Activated CD8-positive, alpha-beta memory T cell treated with anti-CD3 and anti-CD28 coated beads for 36 hours (primary cell): ENCODE results near the gene DHTKD1. TPM values are rescaled to one million over a fixed set of nuclear protein-coding genes. Genes with fewer than 3 reads are reported as not detected.

ENCODE experiments used
- CTCF ChIA-PET: fragments of 350-600 bp; sonication (Branson Sonifier 250); formaldehyde crosslinking; loops from one replicate; lab custom pipeline; 2021; ENCODE audit warnings: antibody characterized with exemption; lab: Charles Lee
- POLR2A ChIA-PET: fragments of 350-600 bp; sonication (Branson Sonifier 250); formaldehyde crosslinking; loops from one replicate; lab custom pipeline; 2021; ENCODE audit warnings: antibody characterized with exemption; lab: Charles Lee
- total RNA-seq, 2 experiments: library from RNA; stranded (reverse); gene quantifications; one replicate each; pipeline ENCODE4 v1.2.3, GENCODE V29; 2021

Gene DHTKD1, protein sequence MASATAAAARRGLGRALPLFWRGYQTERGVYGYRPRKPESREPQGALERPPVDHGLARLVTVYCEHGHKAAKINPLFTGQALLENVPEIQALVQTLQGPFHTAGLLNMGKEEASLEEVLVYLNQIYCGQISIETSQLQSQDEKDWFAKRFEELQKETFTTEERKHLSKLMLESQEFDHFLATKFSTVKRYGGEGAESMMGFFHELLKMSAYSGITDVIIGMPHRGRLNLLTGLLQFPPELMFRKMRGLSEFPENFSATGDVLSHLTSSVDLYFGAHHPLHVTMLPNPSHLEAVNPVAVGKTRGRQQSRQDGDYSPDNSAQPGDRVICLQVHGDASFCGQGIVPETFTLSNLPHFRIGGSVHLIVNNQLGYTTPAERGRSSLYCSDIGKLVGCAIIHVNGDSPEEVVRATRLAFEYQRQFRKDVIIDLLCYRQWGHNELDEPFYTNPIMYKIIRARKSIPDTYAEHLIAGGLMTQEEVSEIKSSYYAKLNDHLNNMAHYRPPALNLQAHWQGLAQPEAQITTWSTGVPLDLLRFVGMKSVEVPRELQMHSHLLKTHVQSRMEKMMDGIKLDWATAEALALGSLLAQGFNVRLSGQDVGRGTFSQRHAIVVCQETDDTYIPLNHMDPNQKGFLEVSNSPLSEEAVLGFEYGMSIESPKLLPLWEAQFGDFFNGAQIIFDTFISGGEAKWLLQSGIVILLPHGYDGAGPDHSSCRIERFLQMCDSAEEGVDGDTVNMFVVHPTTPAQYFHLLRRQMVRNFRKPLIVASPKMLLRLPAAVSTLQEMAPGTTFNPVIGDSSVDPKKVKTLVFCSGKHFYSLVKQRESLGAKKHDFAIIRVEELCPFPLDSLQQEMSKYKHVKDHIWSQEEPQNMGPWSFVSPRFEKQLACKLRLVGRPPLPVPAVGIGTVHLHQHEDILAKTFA
- total RNA-seq, result 10 to 100 TPM in 1 of 2 experiments, 1 to 10 TPM in 1; 9.8 to 12.0 TPM

DNA sequence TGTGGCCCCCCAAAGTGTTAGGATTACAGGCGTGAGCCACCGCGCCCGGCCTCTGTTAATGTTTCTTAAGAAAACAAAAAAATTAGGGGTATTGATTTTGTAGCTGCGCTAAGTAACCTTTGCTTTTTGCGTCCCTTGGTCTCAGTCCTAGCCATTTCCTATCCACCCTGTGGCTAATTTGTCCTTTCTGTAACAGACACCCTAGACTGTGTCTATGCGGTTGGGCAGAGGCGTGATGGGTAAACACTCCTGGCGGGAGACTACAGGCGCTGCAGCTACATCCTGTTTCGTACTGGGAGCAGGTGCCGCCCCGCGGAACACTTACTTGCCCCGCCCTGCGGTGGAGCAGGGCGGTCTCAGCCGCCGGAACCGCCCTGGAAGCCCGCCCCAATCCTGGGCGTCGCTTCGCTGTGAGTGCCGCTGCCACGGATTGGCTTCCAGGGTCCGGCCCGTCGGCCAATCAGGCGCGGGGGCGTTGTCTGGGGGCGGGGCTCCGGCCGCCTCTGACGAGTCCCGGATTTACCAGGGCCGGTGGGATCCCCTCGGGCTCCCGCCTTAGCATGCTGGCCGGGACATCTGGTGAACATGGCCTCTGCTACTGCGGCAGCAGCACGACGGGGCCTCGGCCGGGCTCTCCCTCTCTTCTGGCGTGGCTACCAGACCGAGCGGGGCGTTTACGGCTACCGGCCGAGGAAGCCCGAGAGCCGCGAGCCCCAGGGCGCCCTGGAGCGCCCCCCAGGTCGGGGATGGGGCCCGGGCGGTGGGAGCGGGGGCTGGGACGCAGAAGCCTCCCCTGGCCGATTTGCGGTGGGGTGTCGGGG is at the start of gene DHTKD1:
DHTKD1 (plus strand) TSS at position 506 of the 821 bp plus-strand sequence; CDS start at position 586, 80 bp downstream.
- CTCF ChIA-PET, result interaction anchor here (0.6 to 1.2 kb wide), 3 partner anchors 15 to 62 kb away, joined by 3 read pairs; no protein-coding TSS in a partner anchor
- POLR2A ChIA-PET, result interaction anchor here (0.6 to 1.0 kb wide), 3 partner anchors 26 to 125 kb away, joined by 3 to 6 read pairs (median 4); no protein-coding TSS in a partner anchor

DNA sequence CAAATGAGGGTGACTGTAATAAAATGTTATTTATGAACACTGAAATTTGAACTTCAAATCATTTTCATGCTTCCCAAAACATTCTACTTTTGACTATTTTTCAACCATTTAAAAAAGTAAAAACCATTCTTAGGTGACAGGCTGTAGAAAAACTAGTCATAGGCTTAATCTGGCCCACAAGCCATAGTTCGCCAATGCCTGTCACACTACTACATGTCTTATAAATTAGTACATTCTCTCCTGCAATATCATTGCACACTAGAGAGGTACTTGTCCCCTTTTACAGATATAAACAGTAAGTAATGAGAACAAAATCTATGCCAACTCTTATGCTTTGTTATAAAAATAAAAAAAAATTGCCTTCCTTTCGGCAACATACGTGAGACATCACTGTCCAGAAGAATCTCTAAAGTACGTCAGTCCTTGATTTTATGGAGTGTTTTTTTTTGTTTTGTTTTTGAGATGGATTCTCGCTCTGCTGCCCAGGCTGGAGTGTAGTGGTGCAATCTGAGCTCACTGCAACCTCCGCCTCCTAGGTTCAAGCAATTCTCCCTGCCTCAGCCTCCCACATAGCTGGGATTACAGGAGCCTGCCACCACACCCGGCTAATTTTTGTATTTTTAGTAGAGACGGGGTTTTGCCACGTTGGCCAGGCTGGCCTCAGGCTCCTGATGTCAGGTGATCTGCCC is 49.3 kb upstream of the DHTKD1 start:
- ChIA-PET POLR2A (no interaction called here), CTCF (interaction anchor here (0.6 kb wide), 1 partner anchor 34 kb away, joined by 4 read pairs; no protein-coding TSS in a partner anchor)

DNA sequence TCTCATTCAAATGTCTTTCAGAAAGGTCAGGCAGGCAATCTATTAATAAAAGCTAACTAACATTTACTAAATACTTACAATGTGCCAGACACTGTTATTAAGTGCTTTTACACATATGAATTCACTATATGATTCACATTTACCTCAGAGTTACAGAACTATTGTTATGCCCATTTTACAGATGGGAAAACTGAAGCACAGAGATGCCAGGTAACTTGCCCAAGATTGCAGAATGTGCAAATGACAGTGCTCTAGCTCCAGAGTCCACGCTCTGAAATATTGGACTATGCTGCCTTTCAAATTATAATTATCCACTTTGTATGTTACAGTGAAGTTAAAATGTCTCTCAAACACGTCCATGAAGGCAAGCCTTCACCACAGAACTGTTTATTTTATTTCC is 48.2 kb upstream of the DHTKD1 start:
- POLR2A ChIA-PET, result no interaction called here
- CTCF ChIA-PET, result no interaction called here

DNA sequence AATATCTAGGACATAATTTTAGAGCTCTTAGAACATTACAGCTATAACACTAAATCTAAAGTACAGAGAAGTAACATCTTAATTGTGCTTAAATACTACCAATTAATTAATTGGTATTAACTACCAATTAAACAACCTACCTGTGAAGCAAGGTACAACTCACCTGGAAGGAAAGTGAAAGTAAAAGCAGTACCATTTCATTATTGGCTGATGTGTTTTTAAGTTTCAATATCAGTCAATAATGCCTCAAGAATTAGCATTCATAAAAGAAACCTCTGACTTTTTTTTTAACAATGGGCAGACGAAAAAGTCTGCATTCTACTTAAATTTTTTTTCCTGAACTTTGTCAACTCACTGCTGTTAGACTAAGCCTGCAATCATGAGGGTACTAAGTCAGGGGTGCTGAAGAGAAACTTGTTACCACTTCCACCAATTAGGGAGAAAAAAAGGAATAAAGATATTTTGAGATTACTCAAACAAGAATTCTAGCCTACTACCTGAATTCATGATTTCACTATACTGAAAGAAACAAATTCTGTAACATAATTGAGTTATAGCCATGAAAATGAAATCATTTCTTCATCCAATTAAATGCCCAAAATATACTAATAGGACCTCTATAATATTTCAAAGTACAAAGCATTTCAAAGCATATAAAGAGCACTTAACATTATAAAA is 46.0 kb upstream of the DHTKD1 start:
- POLR2A ChIA-PET, result no interaction called here
- CTCF ChIA-PET, result interaction anchor here (1.0 kb wide), 1 partner anchor 36 kb away, joined by 3 read pairs; no protein-coding TSS in a partner anchor

DNA sequence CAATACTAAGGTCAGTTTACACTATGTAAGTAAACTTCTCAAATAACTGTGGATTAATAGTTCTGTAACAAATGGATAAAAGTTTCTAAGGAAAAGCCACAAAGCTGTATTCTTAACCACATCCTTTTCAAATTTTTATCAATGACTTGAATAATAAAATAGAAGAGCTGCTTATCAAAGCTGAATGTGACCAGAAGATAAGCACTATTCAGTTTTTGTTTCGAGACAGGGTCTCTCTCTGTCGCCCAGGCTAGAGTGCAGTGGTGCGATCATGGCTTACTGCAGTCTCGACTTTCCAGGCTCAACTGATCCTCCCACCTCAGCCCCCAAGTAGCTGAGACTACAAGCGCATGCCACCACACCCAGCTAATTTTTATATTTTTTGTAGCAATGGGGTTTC is 43.2 kb upstream of the DHTKD1 start:
- POLR2A ChIA-PET, result interaction anchor here (0.6 to 1.1 kb wide), 2 partner anchors 12 to 1015 kb away, joined by 3 read pairs; no protein-coding TSS in a partner anchor

DNA sequence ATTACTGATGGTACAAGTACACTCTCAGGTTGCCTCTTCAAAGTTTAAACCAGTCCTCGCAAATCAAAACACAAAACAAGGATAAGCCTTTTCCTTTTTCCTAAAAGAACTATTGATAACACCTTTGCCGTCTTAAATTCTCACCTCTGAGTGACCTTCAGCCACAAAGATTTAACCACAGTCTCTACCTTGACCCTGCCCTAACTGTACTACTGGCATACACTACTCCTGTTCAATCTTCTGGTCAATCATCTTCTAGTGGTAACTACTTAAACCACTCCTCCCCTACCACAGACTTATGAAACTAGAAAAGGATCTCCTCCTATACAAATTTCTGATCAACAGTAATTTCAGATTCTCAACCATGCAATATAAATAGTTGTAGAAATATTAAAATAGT is 41.2 kb upstream of the DHTKD1 start:
- POLR2A ChIA-PET, result no interaction called here
- CTCF ChIA-PET, result no interaction called here

More for the DNA sequence above, 43.2 kb upstream of the DHTKD1 start:
- CTCF ChIA-PET, result interaction anchor here (0.8 kb wide), 1 partner anchor 13 kb away, joined by 3 read pairs; no protein-coding TSS in a partner anchor

DNA sequence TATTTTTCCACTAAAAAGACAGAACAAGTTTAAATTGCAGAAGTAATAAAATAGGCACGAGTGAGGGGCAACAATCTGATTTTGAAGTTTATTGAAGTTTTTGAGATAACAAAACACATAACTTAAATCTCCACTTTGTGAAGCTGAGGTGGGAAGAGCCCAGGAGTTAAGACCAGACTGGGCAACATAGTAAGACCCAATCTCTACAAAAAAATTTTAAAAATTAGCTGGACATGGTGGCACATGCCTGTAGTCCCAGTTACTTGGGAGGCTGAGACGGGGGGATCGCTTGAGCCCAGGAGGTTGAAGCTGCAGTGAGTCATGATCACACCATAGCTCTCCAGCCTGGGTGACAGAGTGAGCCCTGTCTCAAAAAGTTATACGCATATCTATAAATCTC is 37.4 kb upstream of the DHTKD1 start:
- CTCF ChIA-PET, result interaction anchor here (1.0 kb wide), 1 partner anchor 11 kb away, joined by 4 read pairs; the partner anchor contains the start of gene UPF2

DNA sequence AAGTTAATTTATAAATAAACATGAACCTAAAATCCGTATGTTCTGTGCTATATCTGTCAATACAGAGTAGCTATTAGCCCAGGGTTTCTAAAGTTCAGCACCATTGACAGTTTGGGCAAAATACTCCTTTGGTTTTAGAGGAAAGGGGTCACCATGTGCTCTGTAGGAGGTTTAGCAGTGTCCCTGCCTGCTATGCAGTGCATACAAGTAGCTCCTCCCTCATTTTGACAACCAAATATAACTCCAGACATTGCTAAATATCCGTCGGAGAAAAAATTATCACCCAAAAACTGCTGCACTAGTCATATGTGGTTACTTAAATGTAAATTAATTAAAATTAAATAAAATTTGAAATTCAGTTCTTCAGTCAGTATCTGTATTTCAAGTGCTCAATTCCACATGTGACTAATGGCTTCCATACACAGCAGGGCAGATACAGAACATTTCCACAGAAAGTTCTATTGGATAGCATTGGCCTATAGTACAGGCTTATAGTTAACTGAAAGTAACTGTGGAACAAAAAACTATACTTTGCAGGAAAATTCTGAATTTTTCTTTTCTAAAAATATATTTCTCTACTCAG is 32.6 kb upstream of the DHTKD1 start:
- ChIA-PET POLR2A (no interaction called here), CTCF (no interaction called here)

More for the DNA sequence above, 37.4 kb upstream of the DHTKD1 start:
- POLR2A ChIA-PET, result no interaction called here

DNA sequence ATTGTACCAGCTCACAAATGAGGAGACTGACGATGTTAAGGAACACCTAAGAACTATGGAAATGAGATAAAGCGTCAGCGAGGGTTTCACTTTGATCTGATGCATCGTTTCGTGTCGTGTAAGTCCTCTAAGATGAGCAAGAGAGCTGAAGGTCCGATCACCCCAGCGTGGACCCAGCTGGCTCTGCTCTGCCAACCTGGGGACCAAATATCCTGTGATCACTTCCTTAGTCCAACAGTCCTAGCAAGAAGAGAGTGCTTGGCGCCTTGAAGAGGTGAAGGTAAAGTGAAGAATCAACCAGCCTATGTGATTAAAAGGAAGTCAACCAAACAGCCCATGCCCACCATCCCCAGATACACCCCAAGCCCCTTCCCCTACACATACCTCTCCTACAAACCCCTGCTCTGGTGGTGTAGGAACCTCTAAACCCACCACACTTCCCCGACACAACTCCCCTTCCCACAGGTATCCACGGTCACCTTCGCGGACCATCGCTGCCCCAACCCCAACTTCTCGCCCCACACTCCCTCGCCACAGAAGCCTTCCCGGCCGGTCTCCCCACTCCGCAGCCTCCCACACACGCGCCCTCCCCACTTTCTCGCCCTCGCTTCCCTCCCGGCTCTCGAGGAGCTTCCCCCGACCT is 26.9 kb upstream of the DHTKD1 start:
- ChIA-PET POLR2A (interaction anchor here (0.5 to 1.1 kb wide), 4 partner anchors 27 to 86 kb away, joined by 4 to 6 read pairs (median 4); partner anchors contain the start of gene DHTKD1), CTCF (interaction anchor here (1.4 to 1.6 kb wide), 2 partner anchors 10 to 81 kb away, joined by 4 read pairs; no protein-coding TSS in a partner anchor)

DNA sequence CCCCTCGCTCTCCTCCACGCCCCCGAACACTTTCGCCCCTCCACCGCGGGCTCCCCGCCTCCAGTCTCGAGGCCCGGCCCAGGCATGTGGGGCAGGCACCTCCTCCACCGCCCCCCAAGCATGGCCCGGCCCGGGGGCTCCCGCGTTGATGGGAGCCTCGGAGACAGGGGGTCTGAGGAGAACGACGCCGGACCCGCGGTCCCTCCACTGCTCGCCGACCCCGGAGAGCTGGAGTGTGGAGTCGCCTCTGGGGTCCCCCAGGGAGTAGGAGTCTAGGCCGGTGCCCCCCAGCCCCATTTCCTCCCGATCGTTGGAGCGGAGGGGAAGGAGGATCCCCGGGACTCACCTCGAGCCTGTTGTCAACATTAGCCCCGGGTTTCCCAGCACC is 26.4 kb upstream of the DHTKD1 start:
- CTCF ChIA-PET, result interaction anchor here (1.0 to 1.6 kb wide), 3 partner anchors 11 to 88 kb away, joined by 3 to 4 read pairs (median 4); no protein-coding TSS in a partner anchor

DNA sequence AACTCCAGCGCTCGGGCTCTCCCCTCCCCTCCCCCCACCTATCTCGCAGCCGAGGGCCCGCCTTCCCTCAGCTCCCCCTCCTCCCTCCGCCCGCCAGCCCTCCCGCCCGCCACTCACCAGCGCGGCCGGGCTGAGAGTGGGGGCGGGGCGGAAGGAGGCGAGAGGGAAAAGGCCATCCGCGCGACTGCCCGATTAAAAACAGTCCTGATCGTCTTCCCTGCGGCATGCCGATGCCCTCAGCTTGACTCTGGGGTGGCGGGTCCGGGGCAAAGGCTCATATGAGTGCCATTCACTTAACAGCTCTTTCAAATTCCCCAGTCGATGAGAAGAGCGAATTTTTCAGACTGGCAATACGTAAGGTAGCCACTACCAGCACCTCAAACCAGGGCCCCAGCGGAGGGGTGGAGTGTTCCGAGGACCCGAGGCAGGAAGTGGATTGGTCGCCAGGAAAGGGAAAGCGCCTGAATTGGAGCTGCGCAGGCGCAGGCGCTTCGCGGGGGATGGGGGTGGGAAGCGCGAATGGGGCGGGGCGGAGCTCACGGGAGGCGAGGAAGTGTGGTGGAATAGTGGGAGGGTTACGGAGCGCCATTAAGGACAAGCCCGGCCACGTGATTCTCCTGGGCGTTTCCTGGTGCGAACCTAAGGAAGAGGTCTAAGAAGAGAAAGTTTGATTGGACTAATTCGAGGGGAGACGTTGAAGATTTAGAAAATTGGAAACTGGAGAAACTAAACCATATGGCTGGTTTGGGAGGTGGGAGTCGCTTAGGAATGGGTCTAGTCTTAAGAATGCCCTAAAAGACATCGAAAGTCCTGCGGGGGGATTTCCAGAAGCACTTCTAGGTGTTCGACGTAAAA is 25.7 kb upstream of the DHTKD1 start, which contains the start of gene UPF2:
UPF2 (minus strand) TSS at position 13 of the 855 bp plus-strand sequence. CDS start 7,386 bp downstream, outside the sequence.
- ChIA-PET POLR2A (interaction anchor here (0.6 to 1.4 kb wide), 6 partner anchors 20 to 969 kb away, joined by 3 to 8 read pairs (median 5); partner anchors contain the start of genes CDC123, DHTKD1 and NUDT5), CTCF (interaction anchor here (0.7 to 1.6 kb wide), 4 partner anchors 11 to 87 kb away, joined by 3 to 4 read pairs (median 4); no protein-coding TSS in a partner anchor)

More for the DNA sequence above, 26.4 kb upstream of the DHTKD1 start:
- POLR2A ChIA-PET, result interaction anchor here (0.7 to 1.4 kb wide), 6 partner anchors 26 to 968 kb away, joined by 3 to 8 read pairs (median 4); partner anchors contain the start of genes CDC123, DHTKD1 and NUDT5

DNA sequence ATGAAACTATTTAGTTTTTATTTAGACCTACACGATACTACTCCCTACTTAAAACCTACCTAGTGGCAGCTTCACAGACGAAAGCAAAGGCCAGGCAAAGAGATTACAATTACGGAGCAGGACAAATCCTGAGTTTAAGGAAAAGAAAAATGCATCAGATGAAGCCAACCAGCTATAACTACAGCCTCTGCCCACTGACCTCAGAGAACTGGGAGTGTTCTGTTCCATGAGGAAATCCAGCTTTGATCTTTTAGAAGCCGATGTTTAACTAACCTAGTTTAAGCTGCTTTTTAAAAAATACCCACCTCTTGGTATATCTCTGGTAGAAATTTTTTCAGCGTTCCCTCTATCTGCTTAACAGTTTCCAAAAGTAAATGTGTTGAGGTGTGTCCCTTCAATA is 23.2 kb upstream of the DHTKD1 start:
- CTCF ChIA-PET, result interaction anchor here (0.6 kb wide), 1 partner anchor 1652 kb away, joined by 6 read pairs; no protein-coding TSS in a partner anchor
- POLR2A ChIA-PET, result no interaction called here

DNA sequence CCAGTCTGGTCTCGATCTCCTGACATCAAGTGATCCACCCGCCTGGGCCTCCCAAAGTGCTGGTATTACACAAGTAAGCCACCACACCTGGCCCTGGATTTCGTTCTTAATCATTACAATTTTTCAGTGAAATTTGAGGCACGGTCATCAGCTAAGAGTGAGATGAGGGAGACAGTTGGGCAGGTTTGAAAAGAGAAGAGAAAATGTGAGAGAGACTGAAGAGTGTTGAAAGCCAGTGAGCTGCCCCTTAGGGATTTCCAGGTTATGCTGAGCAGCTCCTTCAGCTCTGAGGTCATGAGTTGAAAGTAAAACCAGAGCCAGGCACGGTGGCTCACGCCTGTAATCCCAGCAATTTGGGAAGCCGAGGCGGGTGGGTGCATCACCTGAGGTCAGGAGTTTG is 20.2 kb upstream of the DHTKD1 start:
- ChIA-PET CTCF (no interaction called here), POLR2A (no interaction called here)

DNA sequence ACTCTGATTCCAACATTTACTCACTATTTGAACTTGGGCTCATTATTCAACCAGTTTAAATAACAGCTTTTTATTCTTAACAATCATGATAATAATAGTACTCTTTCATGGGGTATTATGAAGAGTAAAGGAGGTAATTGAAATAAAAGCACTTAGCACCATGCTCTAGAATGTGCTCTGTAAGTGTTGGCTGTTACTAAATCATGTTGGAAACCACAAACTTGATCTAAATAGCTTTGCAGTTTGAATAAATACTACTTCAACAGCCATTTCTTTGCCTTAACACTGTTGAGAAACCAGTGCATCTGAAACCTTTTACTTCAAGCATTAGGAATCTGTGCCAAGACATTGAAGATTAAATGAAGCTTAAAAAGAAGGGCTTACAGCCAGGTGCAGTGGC is 18.2 kb upstream of the DHTKD1 start:
- ChIA-PET POLR2A (no interaction called here), CTCF (no interaction called here)

DNA sequence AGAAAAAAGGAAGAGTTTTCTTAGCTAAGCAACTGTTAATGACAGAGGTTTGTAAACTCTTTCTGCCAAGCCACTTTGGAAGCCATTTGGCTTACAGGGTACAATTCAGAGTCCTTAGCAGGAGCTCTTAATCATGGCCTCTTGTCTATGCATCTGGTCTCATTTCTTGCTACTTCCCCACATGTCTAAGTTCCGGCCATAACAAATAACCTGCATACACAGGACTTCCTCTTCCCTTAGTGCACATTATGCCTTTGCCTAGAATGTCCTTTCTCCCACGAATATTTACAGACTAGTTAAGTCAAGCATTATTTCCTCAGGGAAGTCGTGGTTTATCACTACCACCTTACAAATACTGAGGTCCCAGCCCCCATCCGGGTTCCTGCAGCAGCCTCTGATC is 17.5 kb upstream of the DHTKD1 start:
- POLR2A ChIA-PET, result interaction anchor here (1.0 kb wide), 1 partner anchor 85 kb away, joined by 5 read pairs; no protein-coding TSS in a partner anchor
- CTCF ChIA-PET, result no interaction called here
